A549 (cell line): ENCODE results near the gene SPINDOC. TPM values are rescaled to one million over a fixed set of nuclear protein-coding genes. Genes with fewer than 3 reads are reported as not detected.

ENCODE experiments used
- ATAC-seq, 2 experiments: fragments of 200-7000 bp in 1 of 2; fragments of >200 bp in 1 of 2; cut with Nextera tagmentation in 1 of 2; cut with Tn5 transposase in 1 of 2; 3 replicates each; pipeline versions ENCODE4 v1.8.0 to v1.9.1; 2018 to 2020; ENCODE audit warnings: mild to moderate bottlenecking in 1 of 2, moderate library complexity in 1 of 2
- CTCF ChIA-PET: fragments of 300-600 bp; sonication (Branson Sonifier 250); formaldehyde crosslinking; extraction: SDS; loops from one replicate; lab custom pipeline; 2021; ENCODE audit warnings: antibody characterized with exemption, inconsistent platforms; lab: Yijun Ruan, JAX
- POLR2A ChIA-PET: fragments of 350-600 bp; formaldehyde crosslinking; extraction: SDS; loops from one replicate; lab custom pipeline; 2021; ENCODE audit warnings: antibody characterized with exemption, inconsistent platforms; lab: Yijun Ruan, JAX
- DNase-seq, 2 experiments: peaks; one replicate each; pipeline versions ENCODE4 v3.0.0 to v3.0.0-alpha.2; 2011 to 2016; ENCODE audit warnings: low read depth in 1 of 2, low spot score in 1 of 2
- FAIRE-seq: peaks from 2 replicates; lab custom pipeline; 2011; peaks lifted over from hg19 to GRCh38; lab: Jason Lieb, UNC
- H3K27ac ChIP-seq, 2 experiments: fragments of >200 bp; sonication (Bioruptor Twin); formaldehyde crosslinking; 3 replicates each; pipeline ENCODE4 v1.5.1; 2016 to 2017
- H3K4me1 ChIP-seq: fragments of >200 bp; sonication (Bioruptor Twin); formaldehyde crosslinking; 3 replicates; pipeline ENCODE4 v1.6.1; 2016
- H3K4me2 ChIP-seq: fragments of >200 bp; sonication (Bioruptor Twin); formaldehyde crosslinking; 3 replicates; pipeline ENCODE4 v1.6.1; 2016
- H3K4me3 ChIP-seq: fragments of >200 bp; sonication (Bioruptor Twin); formaldehyde crosslinking; 3 replicates; pipeline ENCODE4 v1.5.1; 2016
- H3K9me3 ChIP-seq: fragments of >200 bp; sonication (Bioruptor Twin); formaldehyde crosslinking; 3 replicates; pipeline ENCODE4 v1.6.1; 2016
- ATOH8 ChIP-seq: fragments of 250-450 bp; sonication (Bioruptor Pico); IDR thresholded peaks from 2 replicates; pipeline ENCODE4 v1.5.0; 2020; ENCODE audit warnings: low read depth, mild to moderate bottlenecking, moderate library complexity
- CBX8 ChIP-seq: fragments of 200-600 bp; sonication (generic); IDR thresholded peaks from 2 replicates; pipeline ENCODE4 v1.6.1; 2016
- CTCF ChIP-seq: fragments of >200 bp; sonication (Bioruptor Twin); formaldehyde crosslinking; IDR thresholded peaks from 3 replicates; pipeline ENCODE4 v1.5.1; 2016
- EHMT2 ChIP-seq: fragments of 200-600 bp; sonication (generic); IDR thresholded peaks from 2 replicates; pipeline ENCODE4 v1.6.1; 2016; ENCODE audit warnings: antibody characterized with exemption, low read depth, mild to moderate bottlenecking, moderate library complexity
- ELK1 ChIP-seq: fragments of 150-350 bp; IDR thresholded peaks from 2 replicates; pipeline ENCODE4 v1.6.1; 2014; ENCODE audit warnings: low read depth, mild to moderate bottlenecking, low read length
- FOSB ChIP-seq: fragments of 250-450 bp; sonication (Bioruptor Pico); IDR thresholded peaks from 2 replicates; pipeline ENCODE4 v1.5.0; 2020; ENCODE audit warnings: mild to moderate bottlenecking, moderate library complexity
- HOXB5 ChIP-seq: fragments of 250-450 bp; sonication (Bioruptor Pico); IDR thresholded peaks from 2 replicates; pipeline ENCODE4 v1.5.0; 2020; ENCODE audit warnings: mild to moderate bottlenecking, moderate library complexity
- KDM5A ChIP-seq: fragments of 200-600 bp; sonication (generic); IDR thresholded peaks from 2 replicates; pipeline ENCODE4 v1.6.1; 2016; ENCODE audit warnings: antibody characterized with exemption, mild to moderate bottlenecking
- NR3C1 ChIP-seq: fragments of >200 bp; sonication (Bioruptor Twin); formaldehyde crosslinking; IDR thresholded peaks from 3 replicates; pipeline ENCODE4 v1.6.1; 2017
- PBX3 ChIP-seq: IDR thresholded peaks from 2 replicates; pipeline ENCODE4 v1.6.1; 2012
- PHF8 ChIP-seq: fragments of 200-600 bp; sonication (generic); IDR thresholded peaks from 2 replicates; pipeline ENCODE4 v1.6.1; 2016; ENCODE audit warnings: low read depth, mild to moderate bottlenecking, antibody characterized with exemption, moderate library complexity, borderline replicate concordance
- POLR2A ChIP-seq: IDR thresholded peaks from 2 replicates; pipeline ENCODE4 v1.6.1; 2012; ENCODE audit warnings: mild to moderate bottlenecking, low read length
- RARB ChIP-seq: fragments of 250-450 bp; sonication (Bioruptor Pico); IDR thresholded peaks from 2 replicates; pipeline ENCODE4 v1.8.0; 2021; ENCODE audit warnings: mild to moderate bottlenecking, moderate library complexity
- SMC3 ChIP-seq: fragments of >200 bp; sonication (Bioruptor Twin); formaldehyde crosslinking; IDR thresholded peaks from 3 replicates; pipeline ENCODE4 v1.6.1; 2018; ENCODE audit warnings: inconsistent platforms
- TP53 ChIP-seq: fragments of 250-450 bp; sonication (Bioruptor Pico); IDR thresholded peaks from 2 replicates; pipeline ENCODE4 v1.5.0; 2021; ENCODE audit warnings: mild to moderate bottlenecking, moderate library complexity
- ZSCAN20 ChIP-seq: fragments of 250-450 bp; sonication (Bioruptor Pico); IDR thresholded peaks from 2 replicates; pipeline ENCODE4 v1.8.0; 2022; ENCODE audit warnings: mild to moderate bottlenecking, moderate library complexity
- WGBS: methylation state at CpG from one replicate; pipeline ENCODE4 v1.1.6; 2017; ENCODE audit errors: missing lambda C conversion rate; 5-methylcytosine and 5-hydroxymethylcytosine counted together
- polyA plus RNA-seq, 4 experiments: library from polyadenylated mRNA; depleted of rRNA in 3 of 4; stranded (reverse); fragments of >200 nt; fragmentation: RNase III in 1 of 4; extraction: RNeasy Plus Mini Kit Qiagen cat#74134 plus additional on column Dnase treatment in 1 of 4; gene quantifications; 2 replicates in 3 of 4; 3 replicates in 1 of 4; pipeline ENCODE4 v1.2.3, GENCODE V29; 2011 to 2017

SPINDOC gene
- polyA plus RNA-seq, 2 of the 4 experiments (the other 2 are of a cell fraction), result 17.6 to 34.8 TPM

GRCh38 chr11:63838678-63839507 lies 25.6 kb downstream of the SPINDOC start, which contains the start of gene MARK2 (continued):
- TF ChIP-seq HOXB5 (CRISPR knock-in tag), result peak; percentile 83; the same call in 1 of the 2 replicates
- TF ChIP-seq CTCF, result no peak
- TF ChIP-seq ATOH8 (CRISPR knock-in tag), result no peak
- TF ChIP-seq TP53, result no peak
- TF ChIP-seq RARB, result no peak
- no peak for TF ChIP-seq CBX8
- TF ChIP-seq EHMT2, result no peak
- TF ChIP-seq NR3C1, result no peak
- TF ChIP-seq ZSCAN20, result no peak
- TF ChIP-seq KDM5A, result no peak
- TF ChIP-seq FOSB (CRISPR knock-in tag), result no peak
- no peak for TF ChIP-seq ELK1
- peak; percentile 77 for TF ChIP-seq POLR2A
- no peak for TF ChIP-seq PBX3

- TF ChIP-seq PHF8 (peak; percentile 35; the same call in 1 of the 2 replicates), SMC3 (no peak)
- TF ChIP-seq, all 56 proteins: peak for 1
- no peak for FAIRE-seq
- H3K4me3 ChIP-seq, result peak overlapping the region; percentile 75
- peak overlapping the region; percentile 95 to 97 for H3K27ac ChIP-seq
- ChIA-PET CTCF (interaction anchor here (0.9 to 7.5 kb wide), 11 partner anchors 9 to 109 kb away, joined by 3 to 236 read pairs (median 36); partner anchors contain the start of genes RCOR2 and ZFTA), POLR2A (interaction anchor here (1.1 to 1.5 kb wide), 3 partner anchors 8 to 77 kb away, joined by 4 to 13 read pairs (median 8); partner anchors contain the start of gene RCOR2)
- H3K9me3 ChIP-seq, result no peaks in the 10 kb centered on the region
- DNase-seq, result no peak
- H3K4me1 ChIP-seq, result peaks cover 45% of the 10 kb centered on the region
- ATAC-seq, result peak in 1 of 2 experiments; percentile 11; a peak in 1 of 6 replicates
- peak overlapping the region; percentile 96 for H3K4me2 ChIP-seq
- WGBS, result 3% methylated on average over 40 of the region's 40 CpGs
Observed at GRCh38 chr11:63839508-63840355, 26.5 kb downstream of the SPINDOC start.
